ENCODE measurements around the gene RHO. TPM values are rescaled to one million over a fixed set of nuclear protein-coding genes. Genes with fewer than 3 reads are reported as not detected.
"Not testable (repeated sequence)": the region's sequence is repeated elsewhere in the genome, so short reads cannot be mapped to it uniquely, and the experiment has no call there.

The RHO gene
- total RNA-seq, 1 donor from 2014 or later, result not detected

- intact Hi-C loops (cut with micrococcal nuclease), result no loop called here
Measured at GRCh38 chr3:129542747-129543146, 14.3 kb downstream of the RHO start.

GRCh38 chr3:129543156-129543790 lies 14.8 kb downstream of the RHO start, which contains the start of gene H1-8:
Gene H1-8 (plus strand): TSS chr3:129543175. CDS start chr3:129543219, 44 bp downstream.
- intact Hi-C loops (cut with micrococcal nuclease), result no loop called here

GRCh38 chr3:129543999-129544398 lies 15.6 kb downstream of the RHO start:
- intact Hi-C loops (cut with micrococcal nuclease), result no loop called here

- intact Hi-C loops (cut with micrococcal nuclease), result not testable (repeated sequence)
Measured at GRCh38 chr3:129545951-129546350, 17.5 kb downstream of the RHO start.

GRCh38 chr3:129547241-129547640 lies 18.8 kb downstream of the RHO start:
- intact Hi-C loops (cut with micrococcal nuclease), result no loop called here

- intact Hi-C loops (cut with micrococcal nuclease), result no loop called here
Measured at GRCh38 chr3:129548104-129548965, 19.9 kb downstream of the RHO start.

GRCh38 chr3:129549006-129549800 lies 20.8 kb downstream of the RHO start:
- intact Hi-C loops (cut with micrococcal nuclease), result no loop called here

- intact Hi-C loops (cut with micrococcal nuclease), result no loop called here
Measured at GRCh38 chr3:129549805-129550204, 21.4 kb downstream of the RHO start.

- intact Hi-C loops (cut with micrococcal nuclease), result no loop called here
Measured at GRCh38 chr3:129552287-129553050, 24.0 kb downstream of the RHO start.

GRCh38 chr3:129553171-129553570 lies 24.7 kb downstream of the RHO start:
- intact Hi-C loops (cut with micrococcal nuclease), result no loop called here

GRCh38 chr3:129553719-129554118 lies 25.3 kb downstream of the RHO start:
- intact Hi-C loops (cut with micrococcal nuclease), result no loop called here

GRCh38 chr3:129554356-129555152 lies 26.1 kb downstream of the RHO start:
- intact Hi-C loops (cut with micrococcal nuclease), result no loop called here

GRCh38 chr3:129555153-129555550 lies 26.7 kb downstream of the RHO start:
- intact Hi-C loops (cut with micrococcal nuclease), result no loop called here

GRCh38 chr3:129555616-129556357 lies 27.3 kb downstream of the RHO start:
- intact Hi-C loops (cut with micrococcal nuclease), result no loop called here

- intact Hi-C loops (cut with micrococcal nuclease), result no loop called here
Measured at GRCh38 chr3:129556358-129556695, 27.9 kb downstream of the RHO start.

GRCh38 chr3:129556890-129557547 lies 28.6 kb downstream of the RHO start:
- intact Hi-C loops (cut with micrococcal nuclease), result no loop called here

- intact Hi-C loops (cut with micrococcal nuclease), result no loop called here
Measured at GRCh38 chr3:129557548-129557894, 29.1 kb downstream of the RHO start.

- intact Hi-C loops (cut with micrococcal nuclease), result no loop called here
Measured at GRCh38 chr3:129558081-129558771, 29.8 kb downstream of the RHO start.
